Erythroblast (primary cell): ENCODE data around the gene TNFRSF14.

Experiments used
- DNase-seq, 2 experiments: peaks; one replicate each; lab custom pipeline; 2025; lab: John Stamatoyannopoulos, UW
- GATA1 ChIP-seq: IDR thresholded peaks from 2 replicates; pipeline ENCODE4 v1.6.1; 2011; ENCODE audit warnings: low read depth, mild to moderate bottlenecking, control low read depth, low read length, moderate library complexity
- POLR2A ChIP-seq: IDR thresholded peaks from 2 replicates; pipeline ENCODE4 v1.6.1; 2011; ENCODE audit warnings: mild to moderate bottlenecking, low read length

The TNFRSF14 gene

GRCh38 chr1:2528611-2528965, 27.6 kb upstream of the TNFRSF14 start:
- no peak for DNase-seq
- TF ChIP-seq GATA1, result no peak
- no peak for TF ChIP-seq POLR2A

DNA sequence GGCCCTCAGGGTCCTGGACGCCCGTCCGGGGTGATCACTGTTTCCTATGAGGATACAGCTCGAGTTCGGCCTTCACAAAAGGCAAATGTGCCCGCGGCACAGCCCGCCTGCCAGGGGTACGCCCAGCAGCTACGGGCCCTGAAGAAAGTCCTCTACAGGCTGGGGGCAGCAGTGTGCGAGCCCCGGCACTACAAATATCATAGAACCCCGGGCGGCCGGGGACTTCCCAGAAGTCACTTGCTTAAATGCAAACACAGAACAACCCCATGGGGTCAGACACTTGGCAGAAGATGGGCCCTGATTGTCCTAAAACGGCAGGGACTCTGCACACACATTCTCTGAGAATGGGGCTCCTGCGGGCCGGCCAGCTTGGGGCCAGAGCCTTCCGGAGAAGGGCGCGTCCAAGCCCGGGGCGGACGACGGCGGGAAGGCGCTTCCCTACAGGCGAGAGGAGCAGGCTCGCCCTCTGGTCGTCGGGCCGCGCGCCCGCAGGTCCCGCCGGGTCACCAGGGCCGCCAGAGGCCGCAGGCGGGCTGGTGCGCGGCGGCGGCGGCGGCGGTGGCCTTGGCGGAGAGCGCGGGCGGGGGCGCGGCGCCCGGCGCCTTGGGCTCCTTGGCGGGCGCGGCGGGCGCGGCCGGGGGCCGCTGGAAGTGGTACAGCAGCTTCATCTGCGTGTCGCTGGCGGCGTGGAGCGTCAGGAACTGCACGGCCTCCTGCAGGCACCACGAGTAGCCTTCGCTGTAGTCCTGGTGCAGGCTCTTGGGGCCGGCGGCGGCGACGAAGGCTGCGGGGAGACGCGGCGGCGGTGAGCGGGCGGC, 27.0 kb upstream of the TNFRSF14 start:
- DNase-seq, result peak; percentile 71 to 72
- peak; percentile 16 for TF ChIP-seq POLR2A
- no peak for TF ChIP-seq GATA1

GRCh38 chr1:2529784-2530512, 26.2 kb upstream of the TNFRSF14 start, which contains the start of gene HES5:
HES5 (minus strand) TSS chr1:2530263; CDS start chr1:2530164, 99 bp downstream.
- peak; percentile 58 for DNase-seq
- no peak for TF ChIP-seq GATA1
- TF ChIP-seq POLR2A, result no peak

DNA sequence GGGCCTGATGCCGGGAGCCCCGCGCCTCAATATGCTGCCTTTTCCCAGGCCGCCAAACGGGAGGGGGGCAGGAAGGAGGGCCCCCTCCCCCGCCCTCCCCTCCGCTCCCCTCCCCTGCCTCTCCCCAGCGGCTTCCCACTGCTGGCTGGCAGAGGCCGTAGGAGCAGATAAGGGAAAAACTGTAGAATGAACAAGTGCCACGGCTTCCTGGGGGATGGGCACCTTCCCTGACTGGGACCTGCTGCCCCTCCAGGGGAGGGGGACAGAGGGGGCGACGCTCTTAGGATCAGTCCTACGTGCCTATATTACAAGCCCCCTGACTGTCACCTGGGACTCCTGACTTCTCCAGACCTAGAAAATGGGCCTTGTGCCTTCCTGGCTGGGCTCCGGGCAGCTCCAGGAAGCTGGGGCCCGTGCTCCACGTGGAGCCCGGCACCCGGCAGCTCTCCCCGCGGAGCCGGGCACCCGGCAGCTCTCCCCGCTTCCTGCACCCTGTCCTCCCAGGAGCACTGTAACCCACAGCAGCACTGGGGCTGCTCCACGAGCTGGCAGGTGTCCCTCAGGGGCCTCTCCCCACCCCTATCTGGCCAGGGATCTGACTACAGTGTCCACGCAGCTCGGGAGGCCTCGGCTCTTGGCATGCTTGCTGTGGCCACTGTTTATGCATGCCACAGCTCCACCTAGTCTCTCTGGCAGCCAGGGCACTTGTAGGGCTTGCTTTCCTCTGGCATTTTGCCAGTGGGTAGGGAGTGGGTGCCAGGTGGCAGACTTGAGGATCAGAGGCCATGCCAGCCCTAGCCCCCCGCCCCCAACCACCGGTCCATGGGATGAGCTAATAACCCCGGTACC, 25.4 kb upstream of the TNFRSF14 start:
- TF ChIP-seq POLR2A (no peak), GATA1 (no peak)
- peak; percentile 46 to 53 for DNase-seq

GRCh38 chr1:2532485-2533160, 23.5 kb upstream of the TNFRSF14 start:
- no peak for DNase-seq
- TF ChIP-seq GATA1 (no peak), POLR2A (no peak)

GRCh38 chr1:2533365-2533764, 22.8 kb upstream of the TNFRSF14 start:
- no peak for TF ChIP-seq POLR2A
- no peak for TF ChIP-seq GATA1
- DNase-seq, result no peak

GRCh38 chr1:2534315-2534686, 21.9 kb upstream of the TNFRSF14 start:
- TF ChIP-seq POLR2A (no peak), GATA1 (no peak)
- DNase-seq, result no peak

GRCh38 chr1:2534687-2535441, 21.3 kb upstream of the TNFRSF14 start:
- DNase-seq, result no peak
- TF ChIP-seq POLR2A (no peak), GATA1 (no peak)

DNA sequence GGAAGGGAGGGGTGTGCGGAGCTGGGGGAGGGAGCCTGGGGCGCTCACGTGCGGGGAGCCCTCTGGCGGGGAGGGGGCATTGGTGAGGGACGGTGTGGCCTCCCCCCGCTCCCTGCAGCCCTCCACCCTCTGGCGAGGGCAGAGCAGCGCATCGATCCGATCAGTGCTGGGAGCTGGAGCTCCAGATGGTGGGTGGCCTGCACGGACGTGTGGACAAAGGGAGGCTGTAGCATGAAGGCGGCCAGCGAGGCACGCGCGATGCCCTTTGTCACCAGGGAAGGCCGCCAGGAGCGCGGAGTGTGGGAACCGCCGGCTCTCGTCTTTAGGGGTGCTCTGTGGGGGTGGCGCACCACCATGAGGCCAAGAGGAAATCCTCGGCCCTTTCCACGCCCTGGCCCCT, 20.7 kb upstream of the TNFRSF14 start:
- TF ChIP-seq POLR2A (no peak), GATA1 (no peak)
- no peak for DNase-seq

- TF ChIP-seq GATA1, result no peak
- no peak for TF ChIP-seq POLR2A
- DNase-seq, result no peak
These were observed 20.2 kb upstream of the TNFRSF14 start for GRCh38 chr1:2535981-2536380.

- DNase-seq, result no peak
- TF ChIP-seq POLR2A (no peak), GATA1 (no peak)
These were observed 18.4 kb upstream of the TNFRSF14 start for GRCh38 chr1:2537784-2538115.

DNA sequence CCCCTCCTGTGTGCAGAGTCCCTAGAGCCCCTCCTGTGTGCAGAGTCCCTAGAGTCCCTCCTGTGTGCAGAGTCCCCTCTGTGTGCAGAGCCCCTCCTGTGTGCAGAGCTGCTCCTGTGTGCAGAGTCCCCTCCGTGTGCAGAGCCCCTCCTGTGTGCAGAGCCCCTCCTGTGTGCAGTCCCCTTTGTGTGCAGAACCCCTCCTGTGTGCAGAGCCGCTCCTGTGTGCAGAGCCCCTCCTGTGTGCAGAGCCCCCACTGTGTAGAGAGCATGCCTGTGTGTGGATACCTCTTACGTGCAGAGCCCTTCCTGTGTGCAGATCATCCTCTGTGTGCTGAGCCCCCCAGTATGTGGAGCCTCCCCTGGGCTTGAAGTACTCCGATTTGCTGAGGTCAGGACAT, 17.8 kb upstream of the TNFRSF14 start:
- TF ChIP-seq GATA1, result no peak
- no peak for TF ChIP-seq POLR2A
- DNase-seq, result no peak

DNA sequence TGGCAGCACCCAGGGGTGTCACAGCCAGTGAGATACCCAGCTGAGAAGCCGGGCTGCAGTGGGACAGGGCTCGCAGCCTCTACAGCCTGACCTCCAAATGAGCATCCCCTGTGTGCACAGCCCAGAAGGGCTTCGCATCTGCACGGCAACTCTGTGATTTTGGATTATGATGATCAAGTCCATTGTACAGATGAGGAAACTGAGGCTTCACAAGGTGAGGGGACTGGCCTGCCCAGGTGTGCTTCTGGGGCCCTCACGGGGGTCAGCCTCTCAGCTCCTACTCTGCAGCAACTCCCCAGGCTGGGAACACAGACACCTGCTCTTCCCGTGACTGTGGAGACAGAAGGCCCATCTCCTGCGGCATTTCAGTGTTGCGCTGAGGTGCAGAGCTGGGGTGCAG, 17.3 kb upstream of the TNFRSF14 start:
- no peak for DNase-seq
- TF ChIP-seq GATA1, result no peak
